CD4-positive, alpha-beta T cell (primary cell): ENCODE data around the gene RNPS1. TPM values are rescaled to one million over a fixed set of nuclear protein-coding genes. Genes with fewer than 3 reads are reported as not detected.

Experiments used
- ATAC-seq: fragments of 200-7000 bp; cut with Tn5 transposase; one replicate; pipeline ENCODE4 v1.10.0; 2022; ENCODE audit warnings: mild to moderate bottlenecking; ENCODE audit not compliant: poor library complexity
- CTCF ChIA-PET: fragments of 350-600 bp; sonication (Branson Sonifier 250); formaldehyde crosslinking; loops from one replicate; lab custom pipeline; 2021; ENCODE audit warnings: antibody characterized with exemption, inconsistent platforms; lab: Charles Lee
- POLR2A ChIA-PET: fragments of 350-600 bp; sonication (Branson Sonifier 250); formaldehyde crosslinking; loops from one replicate; lab custom pipeline; 2021; ENCODE audit warnings: antibody characterized with exemption, inconsistent platforms; lab: Charles Lee
- DNase-seq, 14 experiments: peaks; one replicate each; pipeline ENCODE4 v3.0.0-alpha.2; 2013 to 2020; ENCODE audit warnings: mixed read lengths in 2 of 14
- H3K27ac ChIP-seq, 2 donors: one replicate each; pipeline versions ENCODE4 v1.5.1 to v1.7.0; 2013; ENCODE audit warnings: low read length in 2 of 2, low read depth in 1 of 2, mild to moderate bottlenecking in 1 of 2
- H3K27me3 ChIP-seq, 2 experiments: 1 replicate in 1 of 2; 2 replicates in 1 of 2; pipeline versions ENCODE4 v1.6.1 to v1.7.0; 2013; ENCODE audit warnings: low read length in 2 of 2, control low read depth in 1 of 2, mild to moderate bottlenecking in 1 of 2, moderate library complexity in 1 of 2; ENCODE audit not compliant: insufficient read depth in 2 of 2, control insufficient read depth in 1 of 2
- H3K36me3 ChIP-seq: one replicate; pipeline ENCODE4 v1.6.1; 2013; ENCODE audit warnings: low read length, control low read depth; ENCODE audit not compliant: insufficient read depth
- H3K4me1 ChIP-seq: one replicate; pipeline ENCODE4 v1.6.1; 2013; ENCODE audit warnings: low read length, control low read depth; ENCODE audit not compliant: insufficient read depth
- H3K4me3 ChIP-seq: one replicate; pipeline ENCODE4 v1.5.1; 2013; ENCODE audit warnings: mild to moderate bottlenecking, low read length, moderate library complexity
- H3K9me3 ChIP-seq, 2 experiments: 1 replicate in 1 of 2; 2 replicates in 1 of 2; pipeline versions ENCODE4 v1.6.1 to v1.7.0; 2013; ENCODE audit warnings: low read length in 2 of 2, mild to moderate bottlenecking in 2 of 2, control low read depth in 1 of 2, moderate library complexity in 1 of 2; ENCODE audit not compliant: control insufficient read depth in 1 of 2, insufficient read depth in 1 of 2
- H3K27ac Mint-ChIP-seq: one replicate; pipeline ENCODE4 v1.8.0; 2020; ENCODE audit warnings: mixed read lengths
- H3K27me3 Mint-ChIP-seq: one replicate; pipeline ENCODE4 v1.8.0; 2021; ENCODE audit warnings: mixed read lengths
- H3K36me3 Mint-ChIP-seq: one replicate; pipeline ENCODE4 v1.8.0; 2021; ENCODE audit warnings: low read depth, mixed read lengths
- H3K4me1 Mint-ChIP-seq: one replicate; pipeline ENCODE4 v1.8.0; 2021; ENCODE audit warnings: low read depth, mixed read lengths
- H3K4me3 Mint-ChIP-seq: one replicate; pipeline ENCODE4 v1.8.0; 2020; ENCODE audit warnings: mild to moderate bottlenecking, mixed read lengths
- H3K9me3 Mint-ChIP-seq: one replicate; pipeline ENCODE4 v1.8.0; 2020; ENCODE audit warnings: mixed read lengths
- CTCF ChIP-seq: fragments of 200-600 bp; IDR thresholded peaks from one replicate; pipeline ENCODE4 v1.8.0; 2022; ENCODE audit warnings: antibody characterized with exemption, mild to moderate bottlenecking
- intact Hi-C, 2 experiments: fragments of 100-400 bp; cut with DNase I in 1 of 2; cut with micrococcal nuclease in 1 of 2; formaldehyde crosslinking; loops; one replicate each; pipeline versions ENCODE4 v1.15.1 to v1.9.0; 2023 to 2025; cut with DNase I, micrococcal nuclease
- total RNA-seq, 174 experiments: library from RNA in 2 of 174; stranded (reverse) in 2 of 174; gene quantifications; one replicate each; pipeline ENCODE4 v1.2.3 and lab custom pipeline; 2021 to 2026

Gene RNPS1
- total RNA-seq, 2 experiments from 2014 or later: 211 to 214 TPM

- peak overlapping the region; percentile 89 for H3K4me3 Mint-ChIP-seq
- ATAC-seq (peak; percentile 15), DNase-seq (peak in 8 of 14 experiments; percentile 9 to 58 (median 22))
- TF ChIP-seq CTCF: no peak
- Histone ChIP-seq H3K36me3 (peaks cover 12% of the 10 kb centered on the region), H3K9me3 (no peaks in the 10 kb centered on the region), H3K4me3 (peak overlapping the region; percentile 80), H3K4me1 (peaks cover 30% of the 10 kb centered on the region), H3K27me3 (no peaks in the 10 kb centered on the region), H3K27ac (peak overlapping the region; percentile 42 to 55)
- peaks cover 15% of the 10 kb centered on the region for H3K4me1 Mint-ChIP-seq
- no peaks in the 10 kb centered on the region for H3K36me3 Mint-ChIP-seq
- intact Hi-C loops: loop anchor here (1.0 kb wide), 2 partner anchors 19 to 44 kb away; partner anchors contain the start of genes MLST8 (in 2 of the 2) and RNPS1 (in 1 of the 2)
- peak overlapping the region; percentile 62 for H3K27ac Mint-ChIP-seq
- H3K27me3 Mint-ChIP-seq: no peaks in the 10 kb centered on the region
- no peaks in the 10 kb centered on the region for H3K9me3 Mint-ChIP-seq
- CTCF ChIA-PET: no interaction called here
- POLR2A ChIA-PET: interaction anchor here (1.6 kb wide), 1 partner anchor 9 kb away, joined by 4 read pairs; the partner anchor contains the start of gene PGP
Observed at GRCh38 chr16:2223942-2224486, 43.9 kb downstream of the RNPS1 start.

- Histone ChIP-seq H3K36me3 (peaks cover 5% of the 10 kb centered on the region), H3K9me3 (no peaks in the 10 kb centered on the region), H3K27ac (peak within 1 kb of the TSS; percentile 42 to 55), H3K4me3 (peak within 1 kb of the TSS; percentile 80), H3K4me1 (peaks cover 30% of the 10 kb centered on the region), H3K27me3 (no peaks in the 10 kb centered on the region)
- Mint-ChIP-seq H3K9me3 (no peaks in the 10 kb centered on the region), H3K4me3 (peak within 1 kb of the TSS; percentile 89), H3K36me3 (no peaks in the 10 kb centered on the region), H3K4me1 (peaks cover 15% of the 10 kb centered on the region), H3K27ac (peak within 1 kb of the TSS; percentile 62), H3K27me3 (no peaks in the 10 kb centered on the region)
- CTCF ChIA-PET: no interaction called here
- POLR2A ChIA-PET: interaction anchor here (0.8 to 1.6 kb wide), 5 partner anchors 9 to 309 kb away, joined by 3 to 5 read pairs (median 4); partner anchors contain the start of genes AMDHD2, MLST8 and PGP
- peak; percentile 97 to 100 (median 99) for DNase-seq
- no peak for TF ChIP-seq CTCF
- ATAC-seq: peak; percentile 95
- intact Hi-C loops: loop anchor here (1.0 kb wide), 2 partner anchors 18 to 45 kb away; partner anchors contain the start of genes MLST8 (in 2 of the 2) and RNPS1 (in 1 of the 2)
Observed at GRCh38 chr16:2223221-2223941, 44.5 kb downstream of the RNPS1 start, which contains the start of gene E4F1. TSS of gene E4F1 (plus strand) at chr16:2223591. CDS start at chr16:2223614, 23 bp downstream.

GRCh38 chr16:2216330-2216729 lies 51.6 kb downstream of the RNPS1 start:
- peaks cover 11% of the 10 kb centered on the region for H3K4me1 Mint-ChIP-seq
- Histone ChIP-seq H3K36me3 (no peaks in the 10 kb centered on the region), H3K4me3 (no peak overlapping the region), H3K9me3 (no peaks in the 10 kb centered on the region), H3K27ac (no peak overlapping the region), H3K27me3 (no peaks in the 10 kb centered on the region), H3K4me1 (peaks cover 25% of the 10 kb centered on the region)
- peak overlapping the region; percentile 56 for H3K4me3 Mint-ChIP-seq
- no peaks in the 10 kb centered on the region for H3K36me3 Mint-ChIP-seq
- intact Hi-C loops: loop anchor here in 1 of 2 experiments (10.0 kb wide), 1 partner anchor 802 kb away; the partner anchor contains the start of gene UNKL
- POLR2A ChIA-PET: interaction anchor here (1.1 kb wide), 1 partner anchor 316 kb away, joined by 5 read pairs; no protein-coding TSS in a partner anchor
- no peaks in the 10 kb centered on the region for H3K9me3 Mint-ChIP-seq
- no peak for TF ChIP-seq CTCF
- ATAC-seq (no peak), DNase-seq (no peak)
- no peaks in the 10 kb centered on the region for H3K27me3 Mint-ChIP-seq
- CTCF ChIA-PET: no interaction called here
- no peak overlapping the region for H3K27ac Mint-ChIP-seq
